Amygdala (tissue), 56 donors: ENCODE measurements around the gene FARSB.
"Not testable (repeated sequence)": the region's sequence is repeated elsewhere in the genome, so short reads cannot be mapped to it uniquely, and the experiment has no call there.

Experiments
- DNase-seq, 56 donors: peaks; one replicate each; lab custom pipeline; 2025; lab: John Stamatoyannopoulos, UW

The FARSB gene

GRCh38 chr2:222655787-222656525, at the start of gene FARSB:
TSS of gene FARSB (minus strand) at chr2:222656092. CDS start at chr2:222656073, 19 bp downstream.
- DNase-seq = peak; percentile 42 to 96 (median 86)

GRCh38 chr2:222703886-222704285, 48.0 kb upstream of the FARSB start:
- no peak for DNase-seq

- DNase-seq = no peak
Observed at GRCh38 chr2:222703091-222703490, 47.2 kb upstream of the FARSB start.

- DNase-seq = no peak
Observed at GRCh38 chr2:222701721-222702131, 45.8 kb upstream of the FARSB start.

GRCh38 chr2:222701233-222701632, 45.3 kb upstream of the FARSB start:
- no peak for DNase-seq

GRCh38 chr2:222698276-222698675, 42.4 kb upstream of the FARSB start:
- no peak for DNase-seq

GRCh38 chr2:222693837-222694236, 37.9 kb upstream of the FARSB start:
- DNase-seq = no peak

GRCh38 chr2:222693413-222693812, 37.5 kb upstream of the FARSB start:
- not testable (repeated sequence) for DNase-seq

GRCh38 chr2:222690564-222691200, 34.8 kb upstream of the FARSB start:
- peak in 47 of 56 donors; percentile 1 to 77 (median 29) for DNase-seq

GRCh38 chr2:222689322-222689721, 33.4 kb upstream of the FARSB start:
- no peak for DNase-seq

GRCh38 chr2:222688917-222689316, 33.0 kb upstream of the FARSB start:
- no peak for DNase-seq

- DNase-seq = no peak
Observed at GRCh38 chr2:222686086-222686750, 30.3 kb upstream of the FARSB start.

- DNase-seq = no peak
Observed at GRCh38 chr2:222683805-222684204, 27.9 kb upstream of the FARSB start.

GRCh38 chr2:222677981-222678380, 22.1 kb upstream of the FARSB start:
- no peak for DNase-seq

- no peak for DNase-seq
Observed at GRCh38 chr2:222673883-222674282, 18.0 kb upstream of the FARSB start.

- no peak for DNase-seq
Observed at GRCh38 chr2:222673273-222673672, 17.4 kb upstream of the FARSB start.

GRCh38 chr2:222672068-222672401, 16.1 kb upstream of the FARSB start:
- no peak for DNase-seq

GRCh38 chr2:222671259-222672067, 15.6 kb upstream of the FARSB start, which contains the start of gene MOGAT1:
TSS of gene MOGAT1 (plus strand) at chr2:222671658. CDS start at chr2:222671786, 128 bp downstream.
- peak in 42 of 56 donors; percentile 3 to 71 (median 38) for DNase-seq

GRCh38 chr2:222670191-222671038, 14.5 kb upstream of the FARSB start:
- DNase-seq = no peak

- DNase-seq = no peak
Observed at GRCh38 chr2:222669353-222669752, 13.5 kb upstream of the FARSB start.
